HG03108 (cell line): Measurements from ENCODE around the gene ZACN.

Experiments used
- ATAC-seq: cut with Tn5 transposase; IDR thresholded peaks from one replicate; pipeline ENCODE4 v1.9.1; 2021; ENCODE audit warnings: moderate library complexity; ENCODE audit not compliant: unreplicated experiment

Gene ZACN

GRCh38 chr17:76080768-76081287, 1.8 kb downstream of the ZACN start:
- no peak for ATAC-seq

- no peak for ATAC-seq
Observed at GRCh38 chr17:76081295-76082210, 2.6 kb downstream of the ZACN start.

- no peak for ATAC-seq
Observed at GRCh38 chr17:76082326-76083251, 3.6 kb downstream of the ZACN start.

GRCh38 chr17:76083536-76084182, 4.7 kb downstream of the ZACN start:
- no peak for ATAC-seq

- ATAC-seq: no peak
Observed at GRCh38 chr17:76085066-76085730, 6.2 kb downstream of the ZACN start.

- ATAC-seq: no peak
Observed at GRCh38 chr17:76085731-76086366, 6.9 kb downstream of the ZACN start.

GRCh38 chr17:76086384-76086783, 7.4 kb downstream of the ZACN start:
- no peak for ATAC-seq

GRCh38 chr17:76087531-76087930, 8.5 kb downstream of the ZACN start:
- no peak for ATAC-seq

- no peak for ATAC-seq
Observed at GRCh38 chr17:76088041-76088867, 9.3 kb downstream of the ZACN start.

- no peak for ATAC-seq
Observed at GRCh38 chr17:76088868-76089576, 10.0 kb downstream of the ZACN start.

- no peak for ATAC-seq
Observed at GRCh38 chr17:76089680-76090516, 10.9 kb downstream of the ZACN start.

- ATAC-seq: no peak
Observed at GRCh38 chr17:76090517-76091129, 11.6 kb downstream of the ZACN start.

- no peak for ATAC-seq
Observed at GRCh38 chr17:76091526-76092286, 12.7 kb downstream of the ZACN start.

- ATAC-seq: no peak
Observed at GRCh38 chr17:76092526-76093413, 13.8 kb downstream of the ZACN start.

- no peak for ATAC-seq
Observed at GRCh38 chr17:76094046-76094445, 15.1 kb downstream of the ZACN start.
